ENCODE data around the gene STAT1. TPM values are rescaled to one million over a fixed set of nuclear protein-coding genes. Genes with fewer than 3 reads are reported as not detected.

The STAT1 gene
- total and polyA plus RNA-seq, 10 of the 15 experiments (the other 5 are each of a cell fraction or from before 2014, with no cell fraction given), result 81.8 to 398 (median 307) TPM

GRCh38 chr2:190933361-190933760 lies 80.6 kb downstream of the STAT1 start:
- Histone ChIP-seq H3K36me3 (ENCODE audit: control insufficient read depth in 2 of 2, insufficient read depth in 2 of 2, low read length in 1 of 2) (peaks cover 2 to 11% of the 10 kb centered on the region in 2 experiments), H3K9me3 (replicated peaks; ENCODE audit: control insufficient read depth, insufficient read depth, low read length) (no peaks in the 10 kb centered on the region), H2AFZ (ENCODE audit: control insufficient read depth, low read depth, low read length) (no peak overlapping the region), H3K4me3 (no peak overlapping the region), H3K4me1 (ENCODE audit: control insufficient read depth, insufficient read depth, low read length) (no peaks in the 10 kb centered on the region), H3K79me2 (ENCODE audit: control insufficient read depth, insufficient read depth, low read length) (no peaks in the 10 kb centered on the region), H3K27me3 (replicated peaks in 1 of 2; ENCODE audit: control insufficient read depth in 2 of 2, insufficient read depth in 2 of 2, low read length in 1 of 2) (no peaks in the 10 kb centered on the region), H3K9ac (ENCODE audit: control insufficient read depth, insufficient read depth, low read length) (no peak overlapping the region), H3K27ac (ENCODE audit: control insufficient read depth, insufficient read depth) (no peak overlapping the region), H3K4me2 (ENCODE audit: control insufficient read depth, insufficient read depth) (no peak overlapping the region), H4K20me1 (ENCODE audit: control insufficient read depth, insufficient read depth) (no peaks in the 10 kb centered on the region)
- in situ Hi-C loops (cut with MboI), result no loop called here
- POLR2A ChIA-PET, result no interaction called here
- FAIRE-seq (no peak), DNase-seq (ENCODE audit: low read depth, low spot score) (no peak), ATAC-seq (no peak)
- intact Hi-C loops (cut with micrococcal nuclease; ENCODE audit: unreplicated experiment), result no loop called here
- no TSS peak for BruUV-seq (replicated peaks)
- RAD21 ChIA-PET (ENCODE audit: unreplicated experiment), result no interaction called here
- SMC1A ChIA-PET (ENCODE audit: uncharacterized antibody, unreplicated experiment), result interaction anchor here (0.9 to 1.8 kb wide), 5 partner anchors 13 to 83 kb away, joined by 3 to 5 read pairs (median 3); no protein-coding TSS in a partner anchor
- CTCF ChIA-PET, result interaction anchor here (0.5 to 1.5 kb wide), 6 partner anchors 15 to 401 kb away, joined by 3 to 6 read pairs (median 4); no protein-coding TSS in a partner anchor
- no peak for TF ChIP-seq ZNF384 (IDR thresholded peaks at IDR 0.05; ENCODE audit: borderline replicate concordance, low read depth, low read length)
- no peak for TF ChIP-seq ZNF592 (IDR thresholded peaks at IDR 0.05)
- TF ChIP-seq NR2C1 (IDR thresholded peaks at IDR 0.05), result no peak
- no peak for TF ChIP-seq NKRF (conservative IDR thresholded peaks at IDR 0.05)
- no peak for TF ChIP-seq MEF2A (IDR thresholded peaks at IDR 0.05; ENCODE audit: insufficient read depth, low read depth, low read length)
- TF ChIP-seq NFYB (IDR thresholded peaks at IDR 0.05; ENCODE audit: insufficient read depth, low read depth, low read length), result no peak
- TF ChIP-seq ZNF217 (IDR thresholded peaks at IDR 0.05), result no peak
- no peak for TF ChIP-seq NFIC (IDR thresholded peaks at IDR 0.05; ENCODE audit: low read depth, low read length)
- no peak for TF ChIP-seq JUND (IDR thresholded peaks at IDR 0.05; ENCODE audit: low read depth, low read length)
- TF ChIP-seq POU2F2 (IDR thresholded peaks at IDR 0.05; ENCODE audit: borderline replicate concordance, low read depth, low read length), result no peak
- TF ChIP-seq CTCF (IDR thresholded peaks at IDR 0.05 in 2 of 3, conservative IDR thresholded peaks at IDR 0.05 in 1 of 3; ENCODE audit: control insufficient read depth in 2 of 3, extremely low read depth in 1 of 3, insufficient read depth in 1 of 3, low read depth in 3 of 3, low read length in 3 of 3), result no peak
- TF ChIP-seq PBX3 (IDR thresholded peaks at IDR 0.05; ENCODE audit: insufficient replicate concordance, low read depth, low read length), result no peak
- no peak for TF ChIP-seq PAX5 (IDR thresholded peaks at IDR 0.05; ENCODE audit: borderline replicate concordance, low read depth, low read length)

Measured in GM12878 (cell line).